ENCODE measurements around the gene NPL. TPM values are rescaled to one million over a fixed set of nuclear protein-coding genes. Genes with fewer than 3 reads are reported as not detected.
A peak's percentile ranks its signal among the peaks of the same experiment; 100 is the strongest.

The NPL gene
- polyA plus RNA-seq, 1 experiment: 1.2 TPM

GRCh38 chr1:182779530-182779929 lies 10.0 kb upstream of the NPL start:
- H3K27me3 ChIP-seq (ENCODE audit: control insufficient read depth, insufficient read depth, low read length): peaks cover 1% of the 10 kb centered on the region; the same call in 1 of the 2 replicates
- POLR2A ChIA-PET: no interaction called here
- TF ChIP-seq, protein P1, sequence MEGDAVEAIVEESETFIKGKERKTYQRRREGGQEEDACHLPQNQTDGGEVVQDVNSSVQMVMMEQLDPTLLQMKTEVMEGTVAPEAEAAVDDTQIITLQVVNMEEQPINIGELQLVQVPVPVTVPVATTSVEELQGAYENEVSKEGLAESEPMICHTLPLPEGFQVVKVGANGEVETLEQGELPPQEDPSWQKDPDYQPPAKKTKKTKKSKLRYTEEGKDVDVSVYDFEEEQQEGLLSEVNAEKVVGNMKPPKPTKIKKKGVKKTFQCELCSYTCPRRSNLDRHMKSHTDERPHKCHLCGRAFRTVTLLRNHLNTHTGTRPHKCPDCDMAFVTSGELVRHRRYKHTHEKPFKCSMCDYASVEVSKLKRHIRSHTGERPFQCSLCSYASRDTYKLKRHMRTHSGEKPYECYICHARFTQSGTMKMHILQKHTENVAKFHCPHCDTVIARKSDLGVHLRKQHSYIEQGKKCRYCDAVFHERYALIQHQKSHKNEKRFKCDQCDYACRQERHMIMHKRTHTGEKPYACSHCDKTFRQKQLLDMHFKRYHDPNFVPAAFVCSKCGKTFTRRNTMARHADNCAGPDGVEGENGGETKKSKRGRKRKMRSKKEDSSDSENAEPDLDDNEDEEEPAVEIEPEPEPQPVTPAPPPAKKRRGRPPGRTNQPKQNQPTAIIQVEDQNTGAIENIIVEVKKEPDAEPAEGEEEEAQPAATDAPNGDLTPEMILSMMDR (IDR thresholded peaks at IDR 0.05; ENCODE audit: insufficient read depth, low read depth, low read length): no peak
- DNase-seq (ENCODE audit: low read depth): no peak
- no peak overlapping the region for H3K4me3 ChIP-seq (ENCODE audit: low read depth, low read length)
- no peaks in the 10 kb centered on the region for H3K36me3 ChIP-seq (ENCODE audit: control insufficient read depth, insufficient read depth, low read length)
- CTCF ChIA-PET: interaction anchor here (14.1 kb wide), 1 partner anchor 178 kb away, joined by 488 read pairs; the partner anchor contains the start of gene RGS16

- ChIA-PET POLR2A (no interaction called here), CTCF (interaction anchor here (0.6 to 14.1 kb wide), 17 partner anchors 9 to 700 kb away, joined by 3 to 488 read pairs (median 3); partner anchors contain the start of gene RGS16)
- H3K36me3 ChIP-seq (ENCODE audit: control insufficient read depth, insufficient read depth, low read length): no peaks in the 10 kb centered on the region
- no peak overlapping the region for H3K4me3 ChIP-seq (ENCODE audit: low read depth, low read length)
- no peaks in the 10 kb centered on the region; the same call in 1 of the 2 replicates for H3K27me3 ChIP-seq (ENCODE audit: control insufficient read depth, insufficient read depth, low read length)
- no peak for DNase-seq (ENCODE audit: low read depth)
- TF ChIP-seq, protein P1 (IDR thresholded peaks at IDR 0.05; ENCODE audit: insufficient read depth, low read depth, low read length): peak; percentile 74
Measured at GRCh38 chr1:182781841-182782586, 7.6 kb upstream of the NPL start.

DNA sequence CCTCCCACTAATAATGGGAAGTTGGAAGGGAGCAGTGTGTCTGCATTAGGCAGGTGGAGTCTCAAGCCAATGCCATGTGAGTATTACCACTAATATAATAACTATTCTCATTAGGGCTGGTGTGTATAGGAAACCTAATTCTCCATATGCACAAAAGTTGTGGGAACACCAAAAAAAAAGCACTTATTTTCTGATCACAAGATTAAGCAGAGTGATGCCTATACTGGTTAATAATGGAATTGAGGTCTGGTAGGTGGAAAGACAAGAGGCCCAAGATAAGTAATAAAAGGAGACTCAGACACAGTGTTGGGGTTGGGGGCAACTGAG lies 7.0 kb upstream of the NPL start:
- CTCF ChIA-PET: interaction anchor here (0.6 to 14.1 kb wide), 17 partner anchors 9 to 700 kb away, joined by 3 to 488 read pairs (median 3); partner anchors contain the start of gene RGS16

GRCh38 chr1:182783068-182783467 lies 6.5 kb upstream of the NPL start:
- H3K4me3 ChIP-seq (ENCODE audit: low read depth, low read length): no peak overlapping the region
- H3K27me3 ChIP-seq (ENCODE audit: control insufficient read depth, insufficient read depth, low read length): peaks cover 2% of the 10 kb centered on the region
- ChIA-PET POLR2A (no interaction called here), CTCF (interaction anchor here (0.6 to 14.1 kb wide), 18 partner anchors 11 to 697 kb away, joined by 3 to 488 read pairs (median 3); partner anchors contain the start of gene RGS16)
- H3K36me3 ChIP-seq (ENCODE audit: control insufficient read depth, insufficient read depth, low read length): no peaks in the 10 kb centered on the region
- TF ChIP-seq, protein P1 (IDR thresholded peaks at IDR 0.05; ENCODE audit: insufficient read depth, low read depth, low read length): no peak
- no peak for DNase-seq (ENCODE audit: low read depth)

More for the DNA sequence above, 7.0 kb upstream of the NPL start:
- no peak for DNase-seq (ENCODE audit: low read depth)
- POLR2A ChIA-PET: no interaction called here
- Histone ChIP-seq H3K27me3 (ENCODE audit: control insufficient read depth, insufficient read depth, low read length) (peaks cover 2% of the 10 kb centered on the region), H3K36me3 (ENCODE audit: control insufficient read depth, insufficient read depth, low read length) (no peaks in the 10 kb centered on the region), H3K4me3 (ENCODE audit: low read depth, low read length) (no peak overlapping the region)
- TF ChIP-seq, protein P1 (IDR thresholded peaks at IDR 0.05; ENCODE audit: insufficient read depth, low read depth, low read length): no peak

GRCh38 chr1:182784556-182785171 lies 4.9 kb upstream of the NPL start:
- DNase-seq (ENCODE audit: low read depth): no peak
- ChIA-PET POLR2A (no interaction called here), CTCF (interaction anchor here (0.6 to 14.1 kb wide), 18 partner anchors 12 to 699 kb away, joined by 3 to 488 read pairs (median 5); partner anchors contain the start of gene RGS16)
- peaks cover 5% of the 10 kb centered on the region for H3K27me3 ChIP-seq (ENCODE audit: control insufficient read depth, insufficient read depth, low read length)
- TF ChIP-seq, protein P1 (IDR thresholded peaks at IDR 0.05; ENCODE audit: insufficient read depth, low read depth, low read length): peak; percentile 75
- no peak overlapping the region for H3K4me3 ChIP-seq (ENCODE audit: low read depth, low read length)
- no peaks in the 10 kb centered on the region for H3K36me3 ChIP-seq (ENCODE audit: control insufficient read depth, insufficient read depth, low read length)

Data from BJ (cell line).